Psoas muscle (tissue), 8 donors: ENCODE results near the gene KIAA1217. TPM values are rescaled to one million over a fixed set of nuclear protein-coding genes. Genes with fewer than 3 reads are reported as not detected.
A peak's percentile ranks its signal among the peaks of the same experiment; 100 is the strongest.

ENCODE experiments used
- ATAC-seq, 4 donors: fragments of 200-7000 bp; cut with Tn5 transposase; one replicate each; pipeline ENCODE4 v1.9.1; 2020; ENCODE audit warnings: moderate library complexity in 3 of 4, mild to moderate bottlenecking in 2 of 4
- DNase-seq, 2 donors: peaks; one replicate each; pipeline ENCODE4 v3.0.0-alpha.2; 2020
- H3K27ac ChIP-seq: fragments of 200-600 bp; one replicate; pipeline ENCODE4 v1.8.0; 2022
- H3K27me3 ChIP-seq, 3 donors: fragments of 200-600 bp in 1 of 3; one replicate each; pipeline versions ENCODE4 v1.6.1 to v1.8.0; 2013 to 2022; ENCODE audit warnings: low read length in 2 of 3, mild to moderate bottlenecking in 2 of 3, moderate library complexity in 1 of 3; ENCODE audit not compliant: insufficient read depth in 3 of 3
- H3K36me3 ChIP-seq, 2 donors: fragments of 200-600 bp in 1 of 2; one replicate each; pipeline versions ENCODE4 v1.6.1 to v1.8.0; 2013 to 2022; ENCODE audit warnings: low read depth in 1 of 2, mild to moderate bottlenecking in 1 of 2, moderate library complexity in 1 of 2; ENCODE audit not compliant: insufficient read depth in 1 of 2
- H3K4me1 ChIP-seq: fragments of 200-600 bp; one replicate; pipeline ENCODE4 v1.8.0; 2022
- H3K4me3 ChIP-seq: fragments of 200-600 bp; one replicate; pipeline ENCODE4 v1.8.0; 2022; ENCODE audit warnings: mild to moderate bottlenecking
- H3K9me3 ChIP-seq: fragments of 200-600 bp; one replicate; pipeline ENCODE4 v1.8.0; 2022
- WGBS, 3 donors: extraction: QIAGEN DNeasy Blood & Tissue Kit; methylation state at CpG; one replicate each; pipeline versions ENCODE4 v1.1.6 to v1.1.7; 2013; 5-methylcytosine and 5-hydroxymethylcytosine counted together
- intact Hi-C, 2 donors: fragments of 100-400 bp; cut with DNase I; formaldehyde crosslinking; loops; one replicate each; pipeline versions ENCODE4 v1.11.0 to v1.14.2; 2022
- polyA plus RNA-seq, 3 donors: library from polyadenylated mRNA; stranded (reverse); fragments of 200-250 nt; gene quantifications; one replicate each; pipeline ENCODE4 v1.2.3, GENCODE V29; 2013
- total RNA-seq, 4 donors: library from RNA; stranded (reverse); fragmentation: NEBNext Ultra II Directional in 2 of 4; extraction: Animal tissue kit (Norgen Biotek cat#: 25700) in 2 of 4; gene quantifications; one replicate each; pipeline versions ENCODE4 v1.2.1 to v1.2.4, GENCODE V29; 2021 to 2023
- TF ChIP-seq, protein P1 (sequence below): fragments of 200-600 bp; IDR thresholded peaks from one replicate; pipeline ENCODE4 v1.8.0; 2022; ENCODE audit warnings: antibody characterized with exemption
- donor health status: healthy with polysubstance abuse.
- donor health status: DM: no; HTN: no; CAD: no; lungs with moderate emphysema.
- donor health status: Bipolar disorder and iron deficiency.
- donor health status: healthy.
- donor health status: DM: yes; HTN: yes; CAD: no.
- donor health status: DM: no; HTN: no; CAD: no.
- donor health status: DM: no; HTN: no; CAD: no.
- donor health status: DM: yes; HTN: yes; CAD: no.

The KIAA1217 gene
- total and polyA plus RNA-seq, 7 donors: 8.9 to 169 (median 65.9) TPM

- TF ChIP-seq, protein P1, sequence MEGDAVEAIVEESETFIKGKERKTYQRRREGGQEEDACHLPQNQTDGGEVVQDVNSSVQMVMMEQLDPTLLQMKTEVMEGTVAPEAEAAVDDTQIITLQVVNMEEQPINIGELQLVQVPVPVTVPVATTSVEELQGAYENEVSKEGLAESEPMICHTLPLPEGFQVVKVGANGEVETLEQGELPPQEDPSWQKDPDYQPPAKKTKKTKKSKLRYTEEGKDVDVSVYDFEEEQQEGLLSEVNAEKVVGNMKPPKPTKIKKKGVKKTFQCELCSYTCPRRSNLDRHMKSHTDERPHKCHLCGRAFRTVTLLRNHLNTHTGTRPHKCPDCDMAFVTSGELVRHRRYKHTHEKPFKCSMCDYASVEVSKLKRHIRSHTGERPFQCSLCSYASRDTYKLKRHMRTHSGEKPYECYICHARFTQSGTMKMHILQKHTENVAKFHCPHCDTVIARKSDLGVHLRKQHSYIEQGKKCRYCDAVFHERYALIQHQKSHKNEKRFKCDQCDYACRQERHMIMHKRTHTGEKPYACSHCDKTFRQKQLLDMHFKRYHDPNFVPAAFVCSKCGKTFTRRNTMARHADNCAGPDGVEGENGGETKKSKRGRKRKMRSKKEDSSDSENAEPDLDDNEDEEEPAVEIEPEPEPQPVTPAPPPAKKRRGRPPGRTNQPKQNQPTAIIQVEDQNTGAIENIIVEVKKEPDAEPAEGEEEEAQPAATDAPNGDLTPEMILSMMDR: no peak
- no peaks in the 10 kb centered on the region for H3K36me3 ChIP-seq
- H3K27me3 ChIP-seq: no peaks in the 10 kb centered on the region
- WGBS, 3 donors: 31 to 66% (median 47%) methylated on average over 1 of the region's 1 CpG
- H3K27ac ChIP-seq: peak overlapping the region; percentile 90
- H3K9me3 ChIP-seq: no peaks in the 10 kb centered on the region
- DNase-seq (no peak), ATAC-seq (peak in 1 of 4 donors; percentile 42)
- H3K4me3 ChIP-seq: peak overlapping the region; percentile 61
- intact Hi-C loops: no loop called here
- peaks cover 53% of the 10 kb centered on the region for H3K4me1 ChIP-seq
These were observed 258.2 kb downstream of the KIAA1217 start for GRCh38 chr10:24467136-24467535.

GRCh38 chr10:24467605-24468004 lies 258.7 kb downstream of the KIAA1217 start:
- H3K36me3 ChIP-seq: peaks cover 0 to 2% of the 10 kb centered on the region in 2 donors
- WGBS, 3 donors: 65 to 88% (median 72%) methylated on average over 2 of the region's 2 CpGs
- H3K27me3 ChIP-seq: no peaks in the 10 kb centered on the region
- peak overlapping the region; percentile 61 for H3K4me3 ChIP-seq
- ATAC-seq (no peak), DNase-seq (no peak)
- H3K4me1 ChIP-seq: peaks cover 48% of the 10 kb centered on the region
- TF ChIP-seq, protein P1: no peak
- H3K27ac ChIP-seq: peak overlapping the region; percentile 90
- no peaks in the 10 kb centered on the region for H3K9me3 ChIP-seq
- intact Hi-C loops: no loop called here

DNA sequence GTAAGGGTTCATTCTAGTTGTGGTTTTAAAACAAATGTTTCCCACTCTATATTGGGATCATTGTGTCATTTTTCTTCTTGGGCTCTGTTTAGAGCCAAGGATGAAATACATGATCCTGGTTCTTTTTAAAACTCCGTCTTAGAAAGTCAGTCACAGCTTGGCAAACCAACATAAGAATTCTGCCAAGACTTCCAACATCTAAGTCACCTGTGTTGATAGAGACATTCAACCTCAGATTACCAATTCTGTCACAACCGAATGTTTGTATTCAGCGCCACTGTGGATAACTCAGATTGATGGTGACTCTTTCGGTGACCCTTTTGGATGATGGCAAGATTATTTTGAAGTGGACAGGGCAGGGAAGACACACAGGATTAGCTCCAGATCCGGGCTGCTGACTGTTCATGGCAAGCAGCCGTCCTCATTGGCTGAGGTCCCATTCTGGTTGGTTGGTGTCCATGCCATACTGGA lies 259.4 kb downstream of the KIAA1217 start:
- TF ChIP-seq, protein P1: no peak
- H3K36me3 ChIP-seq: peaks cover 4 to 9% of the 10 kb centered on the region in 2 donors
- peaks cover 41% of the 10 kb centered on the region for H3K4me1 ChIP-seq
- no peaks in the 10 kb centered on the region for H3K27me3 ChIP-seq
- no peaks in the 10 kb centered on the region for H3K9me3 ChIP-seq
- intact Hi-C loops: no loop called here
- DNase-seq: peak; percentile 49 to 80
- H3K27ac ChIP-seq: peak overlapping the region; percentile 90
- H3K4me3 ChIP-seq: peak overlapping the region; percentile 61
- ATAC-seq: peak; percentile 62 to 78 (median 67)
- 18 to 40% (median 25%) methylated on average over 6 of the region's 6 CpGs for WGBS, 3 donors

GRCh38 chr10:24469993-24470392 lies 261.1 kb downstream of the KIAA1217 start:
- Histone ChIP-seq H3K4me3 (no peak overlapping the region), H3K36me3 (peaks cover 6 to 24% of the 10 kb centered on the region in 2 donors), H3K27me3 (no peaks in the 10 kb centered on the region), H3K4me1 (peaks cover 24% of the 10 kb centered on the region), H3K27ac (peak overlapping the region; percentile 47), H3K9me3 (no peaks in the 10 kb centered on the region)
- DNase-seq (no peak), ATAC-seq (no peak)
- 43 to 62% (median 62%) methylated on average over 8 of the region's 8 CpGs for WGBS, 3 donors
- TF ChIP-seq, protein P1: no peak
- intact Hi-C loops: no loop called here

DNA sequence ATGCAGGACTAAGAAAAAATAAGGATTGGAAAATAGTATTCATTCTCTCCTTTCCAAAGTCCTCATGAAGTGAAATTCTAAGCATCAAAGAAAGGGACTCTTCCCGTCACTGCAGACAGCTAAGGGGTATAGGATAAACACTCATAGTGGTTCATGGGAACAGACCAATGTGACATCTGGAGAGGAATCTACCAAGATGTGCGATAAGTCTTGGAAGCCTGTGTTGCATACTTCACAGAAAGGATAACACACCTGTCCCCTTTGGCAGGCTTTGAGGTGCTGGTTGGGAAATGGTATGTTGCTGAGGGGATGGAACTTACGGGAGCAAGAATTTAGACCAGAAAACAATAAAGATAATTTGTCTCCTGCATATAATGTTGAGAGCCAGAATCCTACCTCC lies 266.7 kb downstream of the KIAA1217 start:
- peaks cover 6 to 54% of the 10 kb centered on the region in 2 donors for H3K36me3 ChIP-seq
- WGBS, 3 donors: 45 to 74% (median 47%) methylated on average over 3 of the region's 3 CpGs
- intact Hi-C loops: no loop called here
- TF ChIP-seq, protein P1: no peak
- no peaks in the 10 kb centered on the region for H3K9me3 ChIP-seq
- no peaks in the 10 kb centered on the region for H3K27me3 ChIP-seq
- DNase-seq (no peak), ATAC-seq (no peak)
- H3K27ac ChIP-seq: no peak overlapping the region
- peaks cover 9% of the 10 kb centered on the region for H3K4me1 ChIP-seq
- H3K4me3 ChIP-seq: no peak overlapping the region
